Gastrocnemius medialis (tissue), 4 donors: ENCODE results near the gene GNAI3. TPM values are rescaled to one million over a fixed set of nuclear protein-coding genes. Genes with fewer than 3 reads are reported as not detected.
A peak's percentile ranks its signal among the peaks of the same experiment; 100 is the strongest.

ENCODE experiments used
- ATAC-seq, 2 donors: fragments of 150-250 bp; one replicate each; pipeline ENCODE4 v1.9.1; 2016
- DNase-seq, 2 donors: peaks; one replicate each; pipeline ENCODE4 v3.0.0-alpha.2; 2019
- H3K27ac ChIP-seq, 4 donors: fragments of 200-600 bp; sonication (generic); 1 replicate in 1 of 4; 2 replicates in 3 of 4; pipeline ENCODE4 v1.5.1; 2016 to 2018; ENCODE audit warnings: mild to moderate bottlenecking in 2 of 4, moderate library complexity in 1 of 4
- H3K27me3 ChIP-seq, 3 donors: fragments of 200-600 bp; sonication (generic) in 2 of 3; 1 replicate in 1 of 3; 2 replicates in 2 of 3; pipeline versions ENCODE4 v1.5.1 to v1.6.0; 2016 to 2019; ENCODE audit warnings: mild to moderate bottlenecking in 1 of 3, moderate library complexity in 1 of 3
- H3K36me3 ChIP-seq, 2 donors: fragments of 200-600 bp; sonication (generic) in 1 of 2; one replicate each; pipeline ENCODE4 v1.5.1; 2017 to 2018
- H3K4me1 ChIP-seq, 2 donors: fragments of 200-600 bp; sonication (generic) in 1 of 2; one replicate each; pipeline ENCODE4 v1.5.1; 2016 to 2017; ENCODE audit warnings: mild to moderate bottlenecking in 2 of 2
- H3K4me3 ChIP-seq, 4 donors: fragments of 200-600 bp; sonication (generic) in 3 of 4; 1 replicate in 1 of 4; 2 replicates in 3 of 4; pipeline ENCODE4 v1.5.1; 2016 to 2019; ENCODE audit warnings: mild to moderate bottlenecking in 2 of 4
- H3K9me3 ChIP-seq, 3 donors: fragments of 200-600 bp; sonication (generic) in 2 of 3; 1 replicate in 1 of 3; 2 replicates in 2 of 3; pipeline ENCODE4 v1.5.1; 2016 to 2019
- CTCF ChIP-seq, 5 experiments: fragments of 450-650 bp in 3 of 5; fragments of 200-600 bp in 2 of 5; sonication (generic) in 2 of 5; IDR thresholded peaks in 4 of 5; conservative IDR thresholded peaks in 1 of 5; 1 replicate in 4 of 5; 2 replicates in 1 of 5; pipeline ENCODE4 v1.5.1; 2016 to 2019; ENCODE audit warnings: antibody characterized with exemption in 5 of 5, mild to moderate bottlenecking in 3 of 5, moderate library complexity in 3 of 5
- POLR2A ChIP-seq, 2 donors: fragments of 450-650 bp; IDR thresholded peaks; one replicate each; pipeline ENCODE4 v1.6.1; 2017; ENCODE audit warnings: antibody characterized with exemption in 2 of 2, mild to moderate bottlenecking in 2 of 2, moderate library complexity in 2 of 2
- in situ Hi-C, 4 donors: fragments of 200-750 bp; cut with MboI; loops; one replicate each; pipeline versions ENCODE4 v1.15.0 to v1.8.0; 2017; ENCODE audit warnings: low sequenced_read_pairs in 4 of 4
- intact Hi-C: fragments of 100-400 bp; cut with DNase I; formaldehyde crosslinking; loops from one replicate; pipeline ENCODE4 v1.15.1; 2023; ENCODE audit warnings: low total_unique reads
- total RNA-seq, 4 donors: library from RNA; depleted of rRNA; stranded (reverse); fragments of >200 nt; gene quantifications; one replicate each; pipeline versions ENCODE4 v1.1.0 to v1.2.3, GENCODE V29; 2016

Gene GNAI3
- total RNA-seq, 4 donors from 2014 or later = 0.90 to 2.5 (median 1.8) TPM

- Histone ChIP-seq H3K9me3 (no peaks in the 10 kb centered on the region), H3K4me3 (peak overlapping the region in 2 of 4 donors; percentile 26 to 28), H3K27ac (no peak overlapping the region), H3K36me3 (no peaks in the 10 kb centered on the region), H3K27me3 (no peaks in the 10 kb centered on the region), H3K4me1 (peaks cover 0 to under 1% of the 10 kb centered on the region in 2 donors)
- in situ Hi-C loops (loop anchor here in 1 of 4 donors (10.0 kb wide), 1 partner anchor 335 kb away; the partner anchor contains the start of gene AHCYL1), intact Hi-C loops (no loop called here)
- TF ChIP-seq POLR2A (IDR thresholded peaks at IDR 0.05) (no peak), CTCF (IDR thresholded peaks at IDR 0.05 in 4 of 5, conservative IDR thresholded peaks at IDR 0.05 in 1 of 5) (peak in 1 of 5 experiments; percentile 12)
- DNase-seq (no peak), ATAC-seq (no peak)
Measured at GRCh38 chr1:109649491-109649914, 101.1 kb downstream of the GNAI3 start.

GRCh38 chr1:109650609-109651008 lies 102.2 kb downstream of the GNAI3 start:
- TF ChIP-seq CTCF (IDR thresholded peaks at IDR 0.05 in 4 of 5, conservative IDR thresholded peaks at IDR 0.05 in 1 of 5) (no peak), POLR2A (IDR thresholded peaks at IDR 0.05) (no peak)
- in situ Hi-C loops (loop anchor here in 3 of 4 donors (10.0 kb wide), 1 partner anchor 106 kb away; the partner anchor contains the start of gene GNAI3 (in 3 of the 3)), intact Hi-C loops (no loop called here)
- ATAC-seq (no peak), DNase-seq (no peak)
- H3K4me3 ChIP-seq = no peak overlapping the region
- no peaks in the 10 kb centered on the region for H3K36me3 ChIP-seq
- no peaks in the 10 kb centered on the region for H3K27me3 ChIP-seq
- no peaks in the 10 kb centered on the region for H3K9me3 ChIP-seq
- peaks cover 8 to 10% of the 10 kb centered on the region in 2 donors for H3K4me1 ChIP-seq
- no peak overlapping the region for H3K27ac ChIP-seq

GRCh38 chr1:109652402-109652801 lies 104.0 kb downstream of the GNAI3 start:
- no peak for ATAC-seq
- no peak for TF ChIP-seq CTCF (IDR thresholded peaks at IDR 0.05 in 4 of 5, conservative IDR thresholded peaks at IDR 0.05 in 1 of 5)
- no peak for TF ChIP-seq POLR2A (IDR thresholded peaks at IDR 0.05)
- Histone ChIP-seq H3K36me3 (no peaks in the 10 kb centered on the region), H3K4me1 (peaks cover 14% of the 10 kb centered on the region in 2 donors), H3K27me3 (no peaks in the 10 kb centered on the region), H3K4me3 (no peak overlapping the region), H3K27ac (no peak overlapping the region), H3K9me3 (no peaks in the 10 kb centered on the region)
- in situ Hi-C loops (loop anchor here in 3 of 4 donors (10.0 kb wide), 1 partner anchor 108 kb away; the partner anchor contains the start of gene GNAI3 (in 3 of the 3)), intact Hi-C loops (no loop called here)
- DNase-seq = no peak

GRCh38 chr1:109653306-109653705 lies 104.9 kb downstream of the GNAI3 start:
- intact Hi-C loops = no loop called here
- H3K27me3 ChIP-seq = no peaks in the 10 kb centered on the region
- no peaks in the 10 kb centered on the region for H3K36me3 ChIP-seq
- ATAC-seq = no peak
- TF ChIP-seq POLR2A (IDR thresholded peaks at IDR 0.05) = no peak
- no peak for TF ChIP-seq CTCF (IDR thresholded peaks at IDR 0.05 in 4 of 5, conservative IDR thresholded peaks at IDR 0.05 in 1 of 5)
- no peak overlapping the region for H3K4me3 ChIP-seq
- no peaks in the 10 kb centered on the region for H3K9me3 ChIP-seq
- in situ Hi-C loops = loop anchor here in 3 of 4 donors (10.0 kb wide), 1 partner anchor 109 kb away; the partner anchor contains the start of gene GNAI3 (in 3 of the 3)
- no peak overlapping the region for H3K27ac ChIP-seq
- no peak for DNase-seq
- H3K4me1 ChIP-seq = peaks cover 14% of the 10 kb centered on the region in 2 donors
